ENCODE data around the gene IFT25.

GRCh38 chr1:53894644-53895043, 50.9 kb downstream of the IFT25 start:
- TF ChIP-seq CTCF (conservative IDR thresholded peaks at IDR 0.05 in 1 of 2, IDR thresholded peaks at IDR 0.05 in 1 of 2; ENCODE audit: low read depth in 1 of 2, low read length in 2 of 2) (no peak), EZH2 (IDR thresholded peaks at IDR 0.05; ENCODE audit: low read length, missing control alignments) (no peak)
